HL-60 (cell line): ENCODE results near the gene GAL3ST1.

Experiments
- DNase-seq, 2 experiments: peaks; one replicate each; pipeline ENCODE4 v3.0.0-alpha.2; 2010 to 2020; ENCODE audit warnings: low read depth in 1 of 2, low spot score in 1 of 2
- H3K27ac ChIP-seq: fragments of 250-450 bp; sonication (Bioruptor Pico); replicated peaks from 2 replicates; pipeline ENCODE4 v1.5.1; 2020; ENCODE audit warnings: mild to moderate bottlenecking, moderate library complexity
- H3K27me3 ChIP-seq: fragments of 250-450 bp; sonication (Bioruptor Pico); 2 replicates; pipeline ENCODE4 v1.5.1; 2021; ENCODE audit warnings: mild to moderate bottlenecking, moderate library complexity; ENCODE audit not compliant: insufficient read depth, poor library complexity, severe bottlenecking
- H3K4me3 ChIP-seq: replicated peaks from 2 replicates; pipeline ENCODE4 v1.5.1; 2011; ENCODE audit warnings: mild to moderate bottlenecking, control low read depth, low read length; ENCODE audit not compliant: insufficient read depth
- CTCF ChIP-seq: IDR thresholded peaks from one replicate; pipeline ENCODE4 v1.5.1; 2011; ENCODE audit warnings: low read length, control low read depth, inconsistent platforms; ENCODE audit not compliant: insufficient read depth
- GABPA ChIP-seq: IDR thresholded peaks from 2 replicates; pipeline ENCODE4 v1.6.1; 2012; ENCODE audit warnings: low read depth
- POLR2AphosphoS5 ChIP-seq: IDR thresholded peaks from 2 replicates; pipeline ENCODE4 v1.6.1; 2012; ENCODE audit warnings: low read depth
- SPI1 ChIP-seq: IDR thresholded peaks from 2 replicates; pipeline ENCODE4 v1.6.1; 2012; ENCODE audit warnings: low read depth, mild to moderate bottlenecking, borderline replicate concordance
- TF ChIP-seq, protein P1 (sequence below): IDR thresholded peaks from 2 replicates; pipeline ENCODE4 v1.6.1; 2012; ENCODE audit warnings: low read depth; ENCODE audit not compliant: insufficient replicate concordance

GAL3ST1 gene

GRCh38 chr22:30557243-30557642 lies 17.2 kb downstream of the GAL3ST1 start:
- TF ChIP-seq SPI1: no peak
- TF ChIP-seq GABPA: no peak
- TF ChIP-seq CTCF: no peak
- TF ChIP-seq POLR2AphosphoS5: no peak
- TF ChIP-seq, protein P1, sequence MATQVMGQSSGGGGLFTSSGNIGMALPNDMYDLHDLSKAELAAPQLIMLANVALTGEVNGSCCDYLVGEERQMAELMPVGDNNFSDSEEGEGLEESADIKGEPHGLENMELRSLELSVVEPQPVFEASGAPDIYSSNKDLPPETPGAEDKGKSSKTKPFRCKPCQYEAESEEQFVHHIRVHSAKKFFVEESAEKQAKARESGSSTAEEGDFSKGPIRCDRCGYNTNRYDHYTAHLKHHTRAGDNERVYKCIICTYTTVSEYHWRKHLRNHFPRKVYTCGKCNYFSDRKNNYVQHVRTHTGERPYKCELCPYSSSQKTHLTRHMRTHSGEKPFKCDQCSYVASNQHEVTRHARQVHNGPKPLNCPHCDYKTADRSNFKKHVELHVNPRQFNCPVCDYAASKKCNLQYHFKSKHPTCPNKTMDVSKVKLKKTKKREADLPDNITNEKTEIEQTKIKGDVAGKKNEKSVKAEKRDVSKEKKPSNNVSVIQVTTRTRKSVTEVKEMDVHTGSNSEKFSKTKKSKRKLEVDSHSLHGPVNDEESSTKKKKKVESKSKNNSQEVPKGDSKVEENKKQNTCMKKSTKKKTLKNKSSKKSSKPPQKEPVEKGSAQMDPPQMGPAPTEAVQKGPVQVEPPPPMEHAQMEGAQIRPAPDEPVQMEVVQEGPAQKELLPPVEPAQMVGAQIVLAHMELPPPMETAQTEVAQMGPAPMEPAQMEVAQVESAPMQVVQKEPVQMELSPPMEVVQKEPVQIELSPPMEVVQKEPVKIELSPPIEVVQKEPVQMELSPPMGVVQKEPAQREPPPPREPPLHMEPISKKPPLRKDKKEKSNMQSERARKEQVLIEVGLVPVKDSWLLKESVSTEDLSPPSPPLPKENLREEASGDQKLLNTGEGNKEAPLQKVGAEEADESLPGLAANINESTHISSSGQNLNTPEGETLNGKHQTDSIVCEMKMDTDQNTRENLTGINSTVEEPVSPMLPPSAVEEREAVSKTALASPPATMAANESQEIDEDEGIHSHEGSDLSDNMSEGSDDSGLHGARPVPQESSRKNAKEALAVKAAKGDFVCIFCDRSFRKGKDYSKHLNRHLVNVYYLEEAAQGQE: no peak
- no peak overlapping the region for H3K4me3 ChIP-seq
- DNase-seq: no peak
- H3K27ac ChIP-seq: no peak overlapping the region
- no peaks in the 10 kb centered on the region for H3K27me3 ChIP-seq

- Histone ChIP-seq H3K4me3 (no peak overlapping the region), H3K27me3 (no peaks in the 10 kb centered on the region), H3K27ac (no peak overlapping the region)
- DNase-seq: no peak
- TF ChIP-seq SPI1 (no peak), POLR2AphosphoS5 (no peak), GABPA (no peak), CTCF (no peak)
- TF ChIP-seq, protein P1: no peak
These were observed 18.1 kb downstream of the GAL3ST1 start for GRCh38 chr22:30556388-30556787.

GRCh38 chr22:30555282-30556210 lies 18.9 kb downstream of the GAL3ST1 start:
- DNase-seq: no peak
- Histone ChIP-seq H3K27ac (no peak overlapping the region), H3K4me3 (no peak overlapping the region), H3K27me3 (no peaks in the 10 kb centered on the region)
- TF ChIP-seq CTCF (no peak), GABPA (no peak), SPI1 (no peak), POLR2AphosphoS5 (no peak)
- TF ChIP-seq, protein P1: no peak
